IMR-90 (cell line): Measurements from ENCODE around the gene LPAR1. TPM values are rescaled to one million over a fixed set of nuclear protein-coding genes. Genes with fewer than 3 reads are reported as not detected.

Source experiments
- ATAC-seq: fragments of 200-7000 bp; cut with Tn5 transposase; 2 replicates; pipeline ENCODE4 v1.9.1; 2020; ENCODE audit warnings: low read depth, mild to moderate bottlenecking, moderate library complexity
- BruUV-seq: library from RNA; stranded (reverse); fragments of 400-500 nt; replicated peaks from 2 replicates; lab custom pipeline; 2021; lab: Mats Ljungman, UMichigan
- CTCF ChIA-PET: fragments of 300-600 bp; formaldehyde crosslinking; extraction: SDS; loops from one replicate; lab custom pipeline; 2021; ENCODE audit warnings: antibody characterized with exemption; lab: Yijun Ruan, JAX
- POLR2A ChIA-PET: fragments of 300-600 bp; sonication (Branson Sonifier 250); formaldehyde crosslinking; loops from one replicate; lab custom pipeline; 2022; ENCODE audit warnings: antibody characterized with exemption; ENCODE audit not compliant: unreplicated experiment; lab: Charles Lee
- DNase-seq: peaks from one replicate; pipeline ENCODE4 v3.0.0; 2013
- H2AFZ ChIP-seq: replicated peaks from 2 replicates; pipeline ENCODE3; 2013; ENCODE audit warnings: low read length, mild to moderate bottlenecking; ENCODE audit not compliant: poor library complexity
- H2AK5ac ChIP-seq: 2 replicates; pipeline ENCODE4 v1.6.1; 2013; ENCODE audit warnings: low read depth, low read length, inconsistent platforms
- H2AK9ac ChIP-seq: replicated peaks from 2 replicates; pipeline ENCODE3; 2013; ENCODE audit warnings: mild to moderate bottlenecking, low read depth, low read length, moderate library complexity; ENCODE audit not compliant: poor library complexity
- H2BK120ac ChIP-seq: 2 replicates; pipeline ENCODE4 v1.6.1; 2013; ENCODE audit warnings: low read depth, low read length, inconsistent platforms
- H2BK15ac ChIP-seq: 3 replicates; pipeline ENCODE4 v1.6.1; 2013; ENCODE audit warnings: low read depth, low read length, inconsistent platforms
- H2BK20ac ChIP-seq: 2 replicates; pipeline ENCODE4 v1.6.1; 2013; ENCODE audit warnings: low read depth, mild to moderate bottlenecking, inconsistent platforms, low read length, moderate library complexity
- H2BK5ac ChIP-seq: 2 replicates; pipeline ENCODE4 v1.6.1; 2013; ENCODE audit warnings: mild to moderate bottlenecking, low read depth, low read length, inconsistent platforms; ENCODE audit not compliant: poor library complexity, severe bottlenecking
- H3K14ac ChIP-seq: replicated peaks from 2 replicates; pipeline ENCODE4 v1.6.1; 2013; ENCODE audit warnings: low read depth, low read length, inconsistent platforms
- H3K18ac ChIP-seq: 2 replicates; pipeline ENCODE4 v1.6.1; 2013; ENCODE audit warnings: low read depth, low read length, control low read depth
- H3K23ac ChIP-seq: 2 replicates; pipeline ENCODE4 v1.6.1; 2013; ENCODE audit warnings: low read depth, low read length, inconsistent platforms
- H3K27ac ChIP-seq: 2 replicates; pipeline ENCODE4 v1.5.1; 2013; ENCODE audit warnings: mild to moderate bottlenecking, control low read depth, low read length; ENCODE audit not compliant: insufficient read depth
- H3K27me3 ChIP-seq: 2 replicates; pipeline ENCODE4 v1.6.1; 2013; ENCODE audit warnings: low read length; ENCODE audit not compliant: control insufficient read depth, insufficient read depth
- H3K36me3 ChIP-seq: 2 replicates; pipeline ENCODE4 v1.6.1; 2013; ENCODE audit warnings: low read length, mixed read lengths; ENCODE audit not compliant: control insufficient read depth, insufficient read depth
- H3K4ac ChIP-seq: 2 replicates; pipeline ENCODE4 v1.6.1; 2013; ENCODE audit warnings: low read depth, low read length, inconsistent platforms
- H3K4me1 ChIP-seq: 2 replicates; pipeline ENCODE4 v1.6.1; 2013; ENCODE audit warnings: low read length, mixed read lengths; ENCODE audit not compliant: control insufficient read depth, insufficient read depth
- H3K4me2 ChIP-seq: 2 replicates; pipeline ENCODE4 v1.6.1; 2013; ENCODE audit warnings: low read depth, mild to moderate bottlenecking, control low read depth, low read length, moderate library complexity
- H3K4me3 ChIP-seq: 2 replicates; pipeline ENCODE4 v1.5.1; 2013; ENCODE audit warnings: low read depth, mild to moderate bottlenecking, control low read depth, low read length, moderate library complexity; ENCODE audit not compliant: insufficient read depth
- H3K56ac ChIP-seq: 2 replicates; pipeline ENCODE4 v1.6.1; 2013; ENCODE audit warnings: low read length, inconsistent platforms; ENCODE audit not compliant: insufficient read depth; ENCODE audit errors: extremely low read depth
- H3K79me1 ChIP-seq, 2 experiments: 2 replicates each; pipeline ENCODE4 v1.6.1; 2013; ENCODE audit warnings: low read length in 2 of 2, inconsistent platforms in 1 of 2, low read depth in 1 of 2
- H3K9ac ChIP-seq: 2 replicates; pipeline ENCODE4 v1.6.1; 2013; ENCODE audit warnings: low read depth, low read length, control low read depth
- H3K9me1 ChIP-seq: 2 replicates; pipeline ENCODE4 v1.6.1; 2013; ENCODE audit warnings: low read length, inconsistent platforms; ENCODE audit not compliant: insufficient read depth
- H3K9me3 ChIP-seq: 2 replicates; pipeline ENCODE4 v1.6.1; 2013; ENCODE audit warnings: low read length; ENCODE audit not compliant: control insufficient read depth, insufficient read depth
- H4K20me1 ChIP-seq: 2 replicates; pipeline ENCODE4 v1.6.1; 2013; ENCODE audit warnings: low read length, inconsistent platforms; ENCODE audit not compliant: insufficient read depth
- H4K5ac ChIP-seq: 2 replicates; pipeline ENCODE4 v1.6.1; 2013; ENCODE audit warnings: mild to moderate bottlenecking, low read depth, low read length, control low read depth
- H4K8ac ChIP-seq, 2 experiments: 2 replicates each; pipeline ENCODE4 v1.6.1; 2013; ENCODE audit warnings: low read depth in 2 of 2, low read length in 2 of 2, control low read depth in 1 of 2, inconsistent platforms in 1 of 2
- H4K91ac ChIP-seq: 2 replicates; pipeline ENCODE4 v1.6.1; 2013; ENCODE audit warnings: low read depth, low read length, inconsistent platforms; ENCODE audit not compliant: insufficient read depth
- CEBPB ChIP-seq: IDR thresholded peaks from 2 replicates; pipeline ENCODE4 v1.6.1; 2012; ENCODE audit warnings: low read depth, low read length, improper control_type of control experiment
- ELK1 ChIP-seq: fragments of 150-350 bp; IDR thresholded peaks from 2 replicates; pipeline ENCODE4 v1.6.1; 2016; ENCODE audit warnings: low read depth, mild to moderate bottlenecking, low read length, moderate library complexity, borderline replicate concordance
- MAZ ChIP-seq: IDR thresholded peaks from 2 replicates; pipeline ENCODE4 v1.6.1; 2012; ENCODE audit warnings: low read depth, mild to moderate bottlenecking, low read length, improper control_type of control experiment, moderate library complexity, borderline replicate concordance
- MXI1 ChIP-seq: IDR thresholded peaks from 2 replicates; pipeline ENCODE4 v1.6.1; 2012; ENCODE audit warnings: low read depth, mild to moderate bottlenecking, low read length, moderate library complexity, borderline replicate concordance
- NFE2L2 ChIP-seq: fragments of 150-350 bp; IDR thresholded peaks from 2 replicates; pipeline ENCODE4 v1.6.1; 2016; ENCODE audit warnings: low read depth, mild to moderate bottlenecking, low read length
- RAD21 ChIP-seq: IDR thresholded peaks from 2 replicates; pipeline ENCODE4 v1.6.1; 2012; ENCODE audit warnings: low read length, improper control_type of control experiment
- RCOR1 ChIP-seq: IDR thresholded peaks from 2 replicates; pipeline ENCODE4 v1.6.1; 2012; ENCODE audit warnings: mild to moderate bottlenecking, low read length, improper control_type of control experiment; ENCODE audit not compliant: insufficient replicate concordance
- RFX5 ChIP-seq: IDR thresholded peaks from 2 replicates; pipeline ENCODE4 v1.8.0; 2012; ENCODE audit warnings: low read depth, mild to moderate bottlenecking, low read length, moderate library complexity
- SMC3 ChIP-seq: fragments of 150-350 bp; IDR thresholded peaks from 2 replicates; pipeline ENCODE4 v1.6.1; 2016; ENCODE audit warnings: low read depth, mild to moderate bottlenecking, antibody characterized with exemption, low read length, moderate library complexity
- WGBS, 2 experiments: methylation state at CpG; one replicate each; pipeline versions ENCODE4 v1.1.5 to v1.1.7; 2013; ENCODE audit warnings: missing lambda C conversion rate in 2 of 2; ENCODE audit not compliant: insufficient read length in 1 of 2; ENCODE audit errors: extremely low coverage in 2 of 2; 5-methylcytosine and 5-hydroxymethylcytosine counted together
- dilution Hi-C: fragments of 300-500 bp; cut with HindIII; formaldehyde crosslinking; loops from one replicate; pipeline ENCODE4 v1.14.3; 2018; ENCODE audit warnings: low sequenced_read_pairs; ENCODE audit not compliant: unreplicated experiment
- in situ Hi-C: fragments of 300-500 bp; cut with MboI; formaldehyde crosslinking; loops from 3 replicates; pipeline ENCODE4 v1.14.3; 2019; ENCODE audit warnings: low sequenced_read_pairs, inconsistent platforms, mixed read lengths
- intact Hi-C: fragments of 100-400 bp; cut with micrococcal nuclease; formaldehyde crosslinking; loops from 2 replicates; pipeline ENCODE4 v1.10.0; 2022
- polyA plus RNA-seq, 3 experiments: library from polyadenylated mRNA; depleted of rRNA; stranded (reverse); fragments of >200 nt; gene quantifications; 2 replicates each; pipeline ENCODE4 v1.2.3, GENCODE V29; 2012; ENCODE audit warnings: low replicate concordance in 1 of 3
- total RNA-seq: library from RNA; depleted of rRNA; stranded (reverse); fragments of >200 nt; gene quantifications from 2 replicates; pipeline ENCODE4 v1.2.3, GENCODE V29; 2012
- TF ChIP-seq, protein P1 (sequence below): fragments of 150-350 bp; IDR thresholded peaks from 2 replicates; pipeline ENCODE4 v1.6.1; 2017; ENCODE audit warnings: mild to moderate bottlenecking, antibody characterized with exemption, low read length, low read depth
- TF ChIP-seq, protein P2 (sequence below): conservative IDR thresholded peaks from 2 replicates; pipeline ENCODE4 v1.5.1; 2012; ENCODE audit warnings: mild to moderate bottlenecking, low read depth, low read length, improper control_type of control experiment

Gene LPAR1
- total and polyA plus RNA-seq, 2 of the 4 experiments (the other 2 are of a cell fraction), result 171 to 315 TPM

GRCh38 chr9:110850401-110851135 is 187.7 kb downstream of the LPAR1 start (continued):
- TF ChIP-seq RCOR1, result no peak

GRCh38 chr9:110847671-110848070 is 190.6 kb downstream of the LPAR1 start:
- no CpG with 5 or more reads among the region's 3 CpGs for WGBS, 2 experiments
- H2BK120ac ChIP-seq, result no peak overlapping the region
- dilution Hi-C loops, result no loop called here
- DNase-seq (peak; percentile 60), ATAC-seq (0 out of 2 replicates have a peak, but pooled peaks have one; percentile 19)
- ChIA-PET POLR2A (no interaction called here), CTCF (interaction anchor here (0.6 kb wide), 1 partner anchor 32 kb away, joined by 3 read pairs; no protein-coding TSS in a partner anchor)
- peak overlapping the region; percentile 51; the same call in 1 of the 2 replicates for H3K9ac ChIP-seq
- peak overlapping the region; percentile 45 for H3K4me2 ChIP-seq
- no peak overlapping the region for H2BK15ac ChIP-seq
- peak overlapping the region; percentile 80; the same call in 1 of the 2 replicates for H4K5ac ChIP-seq
- peaks cover 0 to 8% of the 10 kb centered on the region in 2 experiments; a peak in 1 of 4 replicates for H3K79me1 ChIP-seq
- H4K91ac ChIP-seq, result no peak overlapping the region
- in situ Hi-C loops, result no loop called here
- no peak overlapping the region for H2AK9ac ChIP-seq
- H4K8ac ChIP-seq, result peak overlapping the region in 1 of 2 experiments; percentile 10; a peak in 1 of 4 replicates
- H3K27me3 ChIP-seq, result no peaks in the 10 kb centered on the region
- H3K23ac ChIP-seq, result no peak overlapping the region
- no peak overlapping the region for H2BK20ac ChIP-seq
- H3K56ac ChIP-seq, result no peak overlapping the region
- no peaks in the 10 kb centered on the region for H3K9me1 ChIP-seq
- 0 out of 2 replicates have a peak, but pooled peaks cover 3% of the 10 kb centered on the region for H3K36me3 ChIP-seq
- H3K9me3 ChIP-seq, result no peaks in the 10 kb centered on the region; the same call in 1 of the 2 replicates
- H2BK5ac ChIP-seq, result peak overlapping the region; percentile 78
- peaks cover 7% of the 10 kb centered on the region for H3K4me1 ChIP-seq
- H3K14ac ChIP-seq, result no peak overlapping the region
- no peak overlapping the region for H3K4ac ChIP-seq
- no peak overlapping the region for H2AFZ ChIP-seq
- no peaks in the 10 kb centered on the region for H4K20me1 ChIP-seq
- H3K18ac ChIP-seq, result no peak overlapping the region; the same call in none of the 2 replicates
- H3K27ac ChIP-seq, result peak overlapping the region; percentile 69; the same call in 1 of the 2 replicates
- BruUV-seq, result no TSS peak
- no peak overlapping the region for H2AK5ac ChIP-seq
- no peak overlapping the region for H3K4me3 ChIP-seq
- intact Hi-C loops, result no loop called here
- TF ChIP-seq ELK1 (no peak), NFE2L2 (0 out of 2 replicates have a peak, but pooled peaks have one; percentile 27), RCOR1 (no peak), MXI1 (no peak), MAZ (no peak), RAD21 (no peak), CEBPB (no peak), RFX5 (no peak), SMC3 (no peak)
- TF ChIP-seq, protein P1, sequence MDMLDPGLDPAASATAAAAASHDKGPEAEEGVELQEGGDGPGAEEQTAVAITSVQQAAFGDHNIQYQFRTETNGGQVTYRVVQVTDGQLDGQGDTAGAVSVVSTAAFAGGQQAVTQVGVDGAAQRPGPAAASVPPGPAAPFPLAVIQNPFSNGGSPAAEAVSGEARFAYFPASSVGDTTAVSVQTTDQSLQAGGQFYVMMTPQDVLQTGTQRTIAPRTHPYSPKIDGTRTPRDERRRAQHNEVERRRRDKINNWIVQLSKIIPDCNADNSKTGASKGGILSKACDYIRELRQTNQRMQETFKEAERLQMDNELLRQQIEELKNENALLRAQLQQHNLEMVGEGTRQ, result no peak
- TF ChIP-seq, protein P2, sequence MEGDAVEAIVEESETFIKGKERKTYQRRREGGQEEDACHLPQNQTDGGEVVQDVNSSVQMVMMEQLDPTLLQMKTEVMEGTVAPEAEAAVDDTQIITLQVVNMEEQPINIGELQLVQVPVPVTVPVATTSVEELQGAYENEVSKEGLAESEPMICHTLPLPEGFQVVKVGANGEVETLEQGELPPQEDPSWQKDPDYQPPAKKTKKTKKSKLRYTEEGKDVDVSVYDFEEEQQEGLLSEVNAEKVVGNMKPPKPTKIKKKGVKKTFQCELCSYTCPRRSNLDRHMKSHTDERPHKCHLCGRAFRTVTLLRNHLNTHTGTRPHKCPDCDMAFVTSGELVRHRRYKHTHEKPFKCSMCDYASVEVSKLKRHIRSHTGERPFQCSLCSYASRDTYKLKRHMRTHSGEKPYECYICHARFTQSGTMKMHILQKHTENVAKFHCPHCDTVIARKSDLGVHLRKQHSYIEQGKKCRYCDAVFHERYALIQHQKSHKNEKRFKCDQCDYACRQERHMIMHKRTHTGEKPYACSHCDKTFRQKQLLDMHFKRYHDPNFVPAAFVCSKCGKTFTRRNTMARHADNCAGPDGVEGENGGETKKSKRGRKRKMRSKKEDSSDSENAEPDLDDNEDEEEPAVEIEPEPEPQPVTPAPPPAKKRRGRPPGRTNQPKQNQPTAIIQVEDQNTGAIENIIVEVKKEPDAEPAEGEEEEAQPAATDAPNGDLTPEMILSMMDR, result no peak
